ENCODE data around the gene RALGAPB. TPM values are rescaled to one million over a fixed set of nuclear protein-coding genes. Genes with fewer than 3 reads are reported as not detected.

The RALGAPB gene
- 10 to 100 TPM; 45.6 to 50.6 TPM for total RNA-seq

- DNase-seq (ENCODE audit: low spot score), result peak; percentile 98
- intact Hi-C loops (cut with DNase I), result no loop called here
- Histone ChIP-seq H3K27ac (peak within 1 kb of the TSS; percentile 87 to 92), H3K4me1 (replicated peaks) (peaks cover 12% of the 10 kb centered on the region), H3K36me3 (no peaks in the 10 kb centered on the region), H3K4me3 (peak within 1 kb of the TSS; percentile 83 to 87), H3K27me3 (replicated peaks; ENCODE audit: insufficient read depth) (no peaks in the 10 kb centered on the region), H3K9me3 (no peaks in the 10 kb centered on the region)
- WGBS, result under 1% methylated on average over 49 of the region's 81 CpGs
- TF ChIP-seq POLR2AphosphoS5 (IDR thresholded peaks at IDR 0.05) (peak; percentile 99), POLR2A (IDR thresholded peaks at IDR 0.05) (peak; percentile 61), CTCF (IDR thresholded peaks at IDR 0.05) (peak; percentile 16 to 63 (median 46))
These were observed at the start of gene RALGAPB for GRCh38 chr20:38472513-38473366. Gene RALGAPB (plus strand): TSS chr20:38472843. CDS start chr20:38488433, 15,590 bp downstream.

- TF ChIP-seq CTCF (IDR thresholded peaks at IDR 0.05) (no peak), POLR2AphosphoS5 (IDR thresholded peaks at IDR 0.05) (no peak), POLR2A (IDR thresholded peaks at IDR 0.05) (no peak)
- WGBS, result 77% methylated on average over 4 of the region's 4 CpGs
- Histone ChIP-seq H3K36me3 (peaks cover 5 to 12% of the 10 kb centered on the region in 2 donors), H3K27me3 (replicated peaks; ENCODE audit: insufficient read depth) (no peaks in the 10 kb centered on the region), H3K4me1 (replicated peaks) (peaks cover 8% of the 10 kb centered on the region), H3K27ac (no peak overlapping the region), H3K4me3 (no peak overlapping the region), H3K9me3 (no peaks in the 10 kb centered on the region)
- intact Hi-C loops (cut with DNase I), result no loop called here
- DNase-seq (ENCODE audit: low spot score), result no peak
These were observed 49.1 kb upstream of the RALGAPB start for GRCh38 chr20:38423541-38423940.

- DNase-seq (ENCODE audit: low spot score), result no peak
- TF ChIP-seq CTCF (IDR thresholded peaks at IDR 0.05) (no peak), POLR2AphosphoS5 (IDR thresholded peaks at IDR 0.05) (no peak), POLR2A (IDR thresholded peaks at IDR 0.05) (no peak)
- intact Hi-C loops (cut with DNase I), result no loop called here
- no peak overlapping the region for H3K27ac ChIP-seq
- H3K9me3 ChIP-seq, result no peaks in the 10 kb centered on the region
- no peak overlapping the region for H3K4me3 ChIP-seq
- H3K4me1 ChIP-seq (replicated peaks), result peaks cover 8% of the 10 kb centered on the region
- peaks cover 6% of the 10 kb centered on the region in 2 donors for H3K36me3 ChIP-seq
- no peaks in the 10 kb centered on the region for H3K27me3 ChIP-seq (replicated peaks; ENCODE audit: insufficient read depth)
- 94% methylated on average over 1 of the region's 1 CpG for WGBS
These were observed 48.2 kb upstream of the RALGAPB start for GRCh38 chr20:38424401-38424800.

GRCh38 chr20:38426006-38426897 is 46.4 kb upstream of the RALGAPB start:
- intact Hi-C loops (cut with DNase I), result no loop called here
- Histone ChIP-seq H3K27ac (no peak overlapping the region), H3K4me3 (no peak overlapping the region), H3K9me3 (no peaks in the 10 kb centered on the region), H3K36me3 (peaks cover 0 to 9% of the 10 kb centered on the region in 2 donors), H3K27me3 (replicated peaks; ENCODE audit: insufficient read depth) (no peaks in the 10 kb centered on the region), H3K4me1 (replicated peaks) (peaks cover 8% of the 10 kb centered on the region)
- WGBS, result 79% methylated on average over 15 of the region's 15 CpGs
- TF ChIP-seq CTCF (IDR thresholded peaks at IDR 0.05), result no peak
- no peak for TF ChIP-seq POLR2AphosphoS5 (IDR thresholded peaks at IDR 0.05)
- no peak for TF ChIP-seq POLR2A (IDR thresholded peaks at IDR 0.05)
- DNase-seq (ENCODE audit: low spot score), result no peak
